Inferior parietal cortex (tissue), 1 donor: ENCODE data around the gene JAM2.
"Not testable (repeated sequence)": the region's sequence is repeated elsewhere in the genome, so short reads cannot be mapped to it uniquely, and the experiment has no call there.

Experiments used
- DNase-seq: peaks from one replicate; pipeline ENCODE4 v3.0.0-alpha.2; 2016; ENCODE audit errors: extremely low spot score

Gene JAM2

GRCh38 chr21:25646474-25646873 lies 7.4 kb downstream of the JAM2 start:
- DNase-seq: no peak

GRCh38 chr21:25647647-25648046 lies 8.6 kb downstream of the JAM2 start:
- no peak for DNase-seq

- no peak for DNase-seq
Measured at GRCh38 chr21:25649146-25649545, 10.1 kb downstream of the JAM2 start.

- no peak for DNase-seq
Measured at GRCh38 chr21:25656412-25656811, 17.4 kb downstream of the JAM2 start.

- no peak for DNase-seq
Measured at GRCh38 chr21:25657140-25657539, 18.1 kb downstream of the JAM2 start.

GRCh38 chr21:25658427-25659035 lies 19.5 kb downstream of the JAM2 start:
- no peak for DNase-seq

GRCh38 chr21:25660233-25660632 lies 21.2 kb downstream of the JAM2 start:
- DNase-seq: no peak

- DNase-seq: no peak
Measured at GRCh38 chr21:25664491-25664931, 25.5 kb downstream of the JAM2 start.

GRCh38 chr21:25670726-25671125 lies 31.7 kb downstream of the JAM2 start:
- DNase-seq: no peak

GRCh38 chr21:25676451-25676850 lies 37.4 kb downstream of the JAM2 start:
- DNase-seq: no peak

- no peak for DNase-seq
Measured at GRCh38 chr21:25682382-25682781, 43.3 kb downstream of the JAM2 start.

- DNase-seq: no peak
Measured at GRCh38 chr21:25687787-25688186, 48.7 kb downstream of the JAM2 start.

- DNase-seq: no peak
Measured at GRCh38 chr21:25688275-25689155, 49.5 kb downstream of the JAM2 start.

GRCh38 chr21:25689226-25689625 lies 50.2 kb downstream of the JAM2 start:
- DNase-seq: no peak

GRCh38 chr21:25691976-25692375 lies 52.9 kb downstream of the JAM2 start:
- DNase-seq: no peak

GRCh38 chr21:25695461-25695860 lies 56.4 kb downstream of the JAM2 start:
- DNase-seq: not testable (repeated sequence)

GRCh38 chr21:25700741-25701140 lies 61.7 kb downstream of the JAM2 start:
- no peak for DNase-seq

- no peak for DNase-seq
Measured at GRCh38 chr21:25701529-25701928, 62.5 kb downstream of the JAM2 start.

- DNase-seq: peak; percentile 81
Measured at GRCh38 chr21:25708467-25709065, 69.5 kb downstream of the JAM2 start.

GRCh38 chr21:25709684-25710265 lies 70.7 kb downstream of the JAM2 start:
- no peak for DNase-seq

GRCh38 chr21:25710550-25710949 lies 71.5 kb downstream of the JAM2 start:
- DNase-seq: no peak

- DNase-seq: not testable (repeated sequence)
Measured at GRCh38 chr21:25714066-25714465, 75.0 kb downstream of the JAM2 start.
